K562 (cell line): ENCODE results near the gene BMAL1.

Experiments used
- CEBPB ChIP-seq: fragments of 450-650 bp; IDR thresholded peaks from 2 replicates; pipeline ENCODE4 v1.6.1; 2016; ENCODE audit warnings: missing genetic modification characterization, missing compliant biosample characterization
- CGGBP1 ChIP-seq: fragments of 250-450 bp; sonication (Bioruptor Pico); IDR thresholded peaks from 2 replicates; pipeline ENCODE4 v1.9.0; 2021; ENCODE audit warnings: mild to moderate bottlenecking
- EZH2 ChIP-seq: IDR thresholded peaks from 2 replicates; pipeline ENCODE4 v1.6.1; 2012; ENCODE audit warnings: low read depth, mild to moderate bottlenecking, inconsistent platforms, low read length, borderline replicate concordance
- MEF2A ChIP-seq: IDR thresholded peaks from 2 replicates; pipeline ENCODE4 v1.6.1; 2011; ENCODE audit warnings: low read depth, mild to moderate bottlenecking, low read length, moderate library complexity; ENCODE audit not compliant: control insufficient read depth
- NR1H2 ChIP-seq: sonication (generic); formaldehyde crosslinking; IDR thresholded peaks from 2 replicates; pipeline ENCODE4 v1.4.0; 2020; ENCODE audit warnings: mild to moderate bottlenecking, missing genetic modification reagents
- ZBED1 ChIP-seq: IDR thresholded peaks from 2 replicates; pipeline ENCODE4 v1.6.1; 2014
- ZBTB33 ChIP-seq: sonication (generic); formaldehyde crosslinking; IDR thresholded peaks from 2 replicates; pipeline ENCODE4 v1.8.1; 2023; ENCODE audit warnings: mild to moderate bottlenecking, missing genetic modification reagents
- ZNF282 ChIP-seq: sonication (generic); formaldehyde crosslinking; IDR thresholded peaks from 2 replicates; pipeline ENCODE4 v1.8.1; 2023; ENCODE audit warnings: missing genetic modification reagents
- ZSCAN29 ChIP-seq: fragments of 450-650 bp; IDR thresholded peaks from 2 replicates; pipeline ENCODE4 v1.6.1; 2017
- TF ChIP-seq, protein P1 (sequence below), 3 experiments: IDR thresholded peaks in 2 of 3; conservative IDR thresholded peaks in 1 of 3; 2 replicates each; pipeline ENCODE4 v1.5.1; 2011 to 2012; ENCODE audit warnings: low read length in 3 of 3, mild to moderate bottlenecking in 3 of 3, control low read depth in 2 of 3, improper control_type of control experiment in 1 of 3, inconsistent platforms in 1 of 3, low read depth in 1 of 3, mixed read lengths in 1 of 3, moderate library complexity in 1 of 3; ENCODE audit not compliant: insufficient read depth in 2 of 3

DNA sequence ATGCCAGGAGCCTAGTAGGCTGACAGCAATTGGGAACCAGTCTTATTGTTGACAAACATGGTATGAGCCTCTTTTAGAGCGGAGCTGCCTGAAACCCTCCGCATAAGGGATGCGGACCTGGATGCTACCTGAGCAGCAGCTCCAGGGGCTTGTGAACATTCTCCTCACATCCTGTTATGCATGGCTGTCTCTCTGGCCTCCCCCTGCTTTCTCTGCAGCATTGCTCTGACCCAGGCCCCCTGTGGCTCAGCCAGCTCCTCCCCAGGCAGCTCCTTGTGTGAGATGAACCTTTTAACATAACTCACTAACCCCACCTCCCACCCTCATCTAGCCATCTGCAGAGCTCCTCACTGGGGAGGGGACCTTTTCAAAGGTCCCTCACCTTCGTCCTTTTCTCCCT lies 6.0 kb downstream of the BMAL1 start:
- TF ChIP-seq, protein P1, sequence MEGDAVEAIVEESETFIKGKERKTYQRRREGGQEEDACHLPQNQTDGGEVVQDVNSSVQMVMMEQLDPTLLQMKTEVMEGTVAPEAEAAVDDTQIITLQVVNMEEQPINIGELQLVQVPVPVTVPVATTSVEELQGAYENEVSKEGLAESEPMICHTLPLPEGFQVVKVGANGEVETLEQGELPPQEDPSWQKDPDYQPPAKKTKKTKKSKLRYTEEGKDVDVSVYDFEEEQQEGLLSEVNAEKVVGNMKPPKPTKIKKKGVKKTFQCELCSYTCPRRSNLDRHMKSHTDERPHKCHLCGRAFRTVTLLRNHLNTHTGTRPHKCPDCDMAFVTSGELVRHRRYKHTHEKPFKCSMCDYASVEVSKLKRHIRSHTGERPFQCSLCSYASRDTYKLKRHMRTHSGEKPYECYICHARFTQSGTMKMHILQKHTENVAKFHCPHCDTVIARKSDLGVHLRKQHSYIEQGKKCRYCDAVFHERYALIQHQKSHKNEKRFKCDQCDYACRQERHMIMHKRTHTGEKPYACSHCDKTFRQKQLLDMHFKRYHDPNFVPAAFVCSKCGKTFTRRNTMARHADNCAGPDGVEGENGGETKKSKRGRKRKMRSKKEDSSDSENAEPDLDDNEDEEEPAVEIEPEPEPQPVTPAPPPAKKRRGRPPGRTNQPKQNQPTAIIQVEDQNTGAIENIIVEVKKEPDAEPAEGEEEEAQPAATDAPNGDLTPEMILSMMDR (IDR thresholded peaks at IDR 0.05 in 2 of 3, conservative IDR thresholded peaks at IDR 0.05 in 1 of 3; ENCODE audit: insufficient read depth in 2 of 3, low read depth in 1 of 3, low read length in 3 of 3): no peak
- no peak for TF ChIP-seq ZNF282 (CRISPR knock-in tag)
- TF ChIP-seq ZBTB33 (CRISPR knock-in tag): no peak
- TF ChIP-seq ZSCAN29: no peak
- no peak for TF ChIP-seq NR1H2 (CRISPR knock-in tag)
- no peak for TF ChIP-seq MEF2A
- TF ChIP-seq EZH2: no peak
- no peak for TF ChIP-seq CGGBP1 (CRISPR knock-in tag)
- TF ChIP-seq CEBPB (tag): no peak
- no peak for TF ChIP-seq ZBED1
